ENCODE measurements around the gene CEP41. TPM values are rescaled to one million over a fixed set of nuclear protein-coding genes. Genes with fewer than 3 reads are reported as not detected.

CEP41 gene
- total and polyA plus RNA-seq, 2 donors (not counting 3 experiments of a cell fraction or from before 2014, with no cell fraction given): 19.5 to 26.8 TPM

DNA sequence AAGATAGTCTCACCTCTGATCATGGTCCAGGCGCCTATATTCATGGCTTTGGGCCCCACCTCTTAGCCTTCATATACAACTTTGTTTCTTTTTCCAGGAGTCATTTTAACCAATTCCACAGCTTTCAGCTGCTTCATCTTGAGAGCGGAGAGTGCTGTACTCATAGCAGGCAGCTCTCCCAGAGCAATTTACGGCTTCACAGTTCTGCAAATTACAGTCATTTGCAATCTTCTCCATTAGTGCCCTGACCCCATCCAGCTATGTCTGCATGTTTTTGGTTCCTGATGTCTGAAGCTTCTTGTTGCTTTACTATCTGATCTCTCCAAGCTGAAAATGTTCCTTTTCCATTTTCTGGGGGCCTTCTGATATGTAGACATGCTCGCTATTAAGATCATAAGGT lies 33.1 kb upstream of the CEP41 start:
- H4K20me1 ChIP-seq (replicated peaks; ENCODE audit: control insufficient read depth, extremely low read depth, insufficient read depth, low read length): no peaks in the 10 kb centered on the region
- CTCF ChIA-PET: interaction anchor here (1.0 kb wide), 2 partner anchors 9 to 15 kb away, joined by 3 read pairs; no protein-coding TSS in a partner anchor
- no peak overlapping the region for H3K4me3 ChIP-seq (replicated peaks in 1 of 3; ENCODE audit: insufficient read depth in 1 of 3, low read depth in 1 of 3, low read length in 3 of 3)
- no peak overlapping the region for H3K9ac ChIP-seq (replicated peaks; ENCODE audit: extremely low read depth, insufficient read depth, low read length)
- BruUV-seq (replicated peaks): no TSS peak
- H3K9me1 ChIP-seq (replicated peaks; ENCODE audit: control insufficient read depth, extremely low read depth, insufficient read depth, low read length): no peaks in the 10 kb centered on the region
- no peak for DNase-seq (ENCODE audit: low read depth, low spot score)
- TF ChIP-seq, protein P1, sequence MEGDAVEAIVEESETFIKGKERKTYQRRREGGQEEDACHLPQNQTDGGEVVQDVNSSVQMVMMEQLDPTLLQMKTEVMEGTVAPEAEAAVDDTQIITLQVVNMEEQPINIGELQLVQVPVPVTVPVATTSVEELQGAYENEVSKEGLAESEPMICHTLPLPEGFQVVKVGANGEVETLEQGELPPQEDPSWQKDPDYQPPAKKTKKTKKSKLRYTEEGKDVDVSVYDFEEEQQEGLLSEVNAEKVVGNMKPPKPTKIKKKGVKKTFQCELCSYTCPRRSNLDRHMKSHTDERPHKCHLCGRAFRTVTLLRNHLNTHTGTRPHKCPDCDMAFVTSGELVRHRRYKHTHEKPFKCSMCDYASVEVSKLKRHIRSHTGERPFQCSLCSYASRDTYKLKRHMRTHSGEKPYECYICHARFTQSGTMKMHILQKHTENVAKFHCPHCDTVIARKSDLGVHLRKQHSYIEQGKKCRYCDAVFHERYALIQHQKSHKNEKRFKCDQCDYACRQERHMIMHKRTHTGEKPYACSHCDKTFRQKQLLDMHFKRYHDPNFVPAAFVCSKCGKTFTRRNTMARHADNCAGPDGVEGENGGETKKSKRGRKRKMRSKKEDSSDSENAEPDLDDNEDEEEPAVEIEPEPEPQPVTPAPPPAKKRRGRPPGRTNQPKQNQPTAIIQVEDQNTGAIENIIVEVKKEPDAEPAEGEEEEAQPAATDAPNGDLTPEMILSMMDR (IDR thresholded peaks at IDR 0.05; ENCODE audit: extremely low read depth in 1 of 2, insufficient read depth in 1 of 2, low read depth in 1 of 2, low read length in 2 of 2): no peak
- TF ChIP-seq MYC (IDR thresholded peaks at IDR 0.05; ENCODE audit: low read depth, low read length) (no peak), EZH2 (IDR thresholded peaks at IDR 0.05; ENCODE audit: borderline replicate concordance, low read depth, low read length, severe bottlenecking) (no peak)
- H3K4me2 ChIP-seq (ENCODE audit: insufficient read depth, low read length): no peak overlapping the region
- intact Hi-C loops (cut with micrococcal nuclease) (no loop called here), dilution Hi-C loops (cut with MboI; ENCODE audit: extremely low pct_ligation_motif_present, low sequenced_read_pairs) (no loop called here)
- H3K9me3 ChIP-seq (replicated peaks; ENCODE audit: control insufficient read depth, insufficient read depth, low read length): no peaks in the 10 kb centered on the region
- POLR2A ChIA-PET: no interaction called here
- H2AFZ ChIP-seq (ENCODE audit: low read depth, low read length): no peak overlapping the region
- H3K79me2 ChIP-seq (ENCODE audit: control insufficient read depth, insufficient read depth, low read length): no peaks in the 10 kb centered on the region
- no peak overlapping the region for H3K27ac ChIP-seq (ENCODE audit: insufficient read depth, low read depth, low read length)
- peaks cover 0 to 2% of the 10 kb centered on the region in 2 experiments for H3K27me3 ChIP-seq (ENCODE audit: control insufficient read depth in 2 of 2, insufficient read depth in 2 of 2, low read length in 2 of 2)
- H3K36me3 ChIP-seq (ENCODE audit: control insufficient read depth in 2 of 2, extremely low read depth in 1 of 2, insufficient read depth in 2 of 2, low read length in 2 of 2): no peaks in the 10 kb centered on the region
- no peak for FAIRE-seq
- no peaks in the 10 kb centered on the region for H3K4me1 ChIP-seq (ENCODE audit: control insufficient read depth, extremely low read depth, insufficient read depth, low read length)

GRCh38 chr7:130473289-130473688 lies 32.5 kb upstream of the CEP41 start:
- TF ChIP-seq, protein P1 (IDR thresholded peaks at IDR 0.05; ENCODE audit: extremely low read depth in 1 of 2, insufficient read depth in 1 of 2, low read depth in 1 of 2, low read length in 2 of 2): no peak
- TF ChIP-seq, protein P2, sequence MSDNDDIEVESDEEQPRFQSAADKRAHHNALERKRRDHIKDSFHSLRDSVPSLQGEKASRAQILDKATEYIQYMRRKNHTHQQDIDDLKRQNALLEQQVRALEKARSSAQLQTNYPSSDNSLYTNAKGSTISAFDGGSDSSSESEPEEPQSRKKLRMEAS (IDR thresholded peaks at IDR 0.05; ENCODE audit: insufficient read depth, insufficient read length): no peak
- TF ChIP-seq EZH2 (IDR thresholded peaks at IDR 0.05; ENCODE audit: borderline replicate concordance, low read depth, low read length, severe bottlenecking) (no peak), GATA2 (IDR thresholded peaks at IDR 0.05; ENCODE audit: insufficient read depth, insufficient read length, low read depth, low read length) (no peak), POLR2A (IDR thresholded peaks at IDR 0.05; ENCODE audit: low read depth, low read length) (no peak), MYC (IDR thresholded peaks at IDR 0.05; ENCODE audit: low read depth, low read length) (no peak), JUN (IDR thresholded peaks at IDR 0.05; ENCODE audit: borderline replicate concordance, insufficient read depth, insufficient read length, low read depth) (no peak), POLR2AphosphoS5 (IDR thresholded peaks at IDR 0.05; ENCODE audit: insufficient read depth, low read depth, low read length) (no peak), FOS (IDR thresholded peaks at IDR 0.05; ENCODE audit: borderline replicate concordance, insufficient read depth, low read length) (no peak)
- Histone ChIP-seq H3K27me3 (ENCODE audit: control insufficient read depth in 2 of 2, insufficient read depth in 2 of 2, low read length in 2 of 2) (peaks cover 0 to 2% of the 10 kb centered on the region in 2 experiments), H3K4me1 (ENCODE audit: control insufficient read depth, extremely low read depth, insufficient read depth, low read length) (no peaks in the 10 kb centered on the region), H4K20me1 (replicated peaks; ENCODE audit: control insufficient read depth, extremely low read depth, insufficient read depth, low read length) (no peaks in the 10 kb centered on the region), H3K9me1 (replicated peaks; ENCODE audit: control insufficient read depth, extremely low read depth, insufficient read depth, low read length) (no peaks in the 10 kb centered on the region), H3K4me3 (replicated peaks in 1 of 3; ENCODE audit: insufficient read depth in 1 of 3, low read depth in 1 of 3, low read length in 3 of 3) (no peak overlapping the region), H3K27ac (ENCODE audit: insufficient read depth, low read depth, low read length) (no peak overlapping the region), H3K9me3 (replicated peaks; ENCODE audit: control insufficient read depth, insufficient read depth, low read length) (no peaks in the 10 kb centered on the region), H3K4me2 (ENCODE audit: insufficient read depth, low read length) (no peak overlapping the region), H3K36me3 (ENCODE audit: control insufficient read depth in 2 of 2, extremely low read depth in 1 of 2, insufficient read depth in 2 of 2, low read length in 2 of 2) (no peaks in the 10 kb centered on the region), H3K79me2 (ENCODE audit: control insufficient read depth, insufficient read depth, low read length) (no peaks in the 10 kb centered on the region), H2AFZ (ENCODE audit: low read depth, low read length) (no peak overlapping the region), H3K9ac (replicated peaks; ENCODE audit: extremely low read depth, insufficient read depth, low read length) (no peak overlapping the region)
- BruUV-seq (replicated peaks): no TSS peak
- DNase-seq (ENCODE audit: low read depth, low spot score) (no peak), FAIRE-seq (no peak)
- ChIA-PET CTCF (interaction anchor here (1.0 kb wide), 2 partner anchors 8 to 15 kb away, joined by 3 read pairs; no protein-coding TSS in a partner anchor), POLR2A (no interaction called here)
- dilution Hi-C loops (cut with MboI; ENCODE audit: extremely low pct_ligation_motif_present, low sequenced_read_pairs): no loop called here
- intact Hi-C loops (cut with micrococcal nuclease): no loop called here

All from endothelial cell of umbilical vein (primary cell).